Transverse colon (tissue), 4 donors: ENCODE results near the gene PCNX2.

Experiments used
- CTCF ChIP-seq, 5 experiments: fragments of 200-600 bp in 3 of 5; fragments of 450-650 bp in 2 of 5; sonication (generic) in 3 of 5; IDR thresholded peaks; 1 replicate in 2 of 5; 2 replicates in 3 of 5; pipeline ENCODE4 v1.5.1; 2016 to 2017; ENCODE audit warnings: antibody characterized with exemption in 5 of 5, inconsistent platforms in 3 of 5, mild to moderate bottlenecking in 2 of 5, moderate library complexity in 1 of 5
- EP300 ChIP-seq: sonication (generic); formaldehyde crosslinking; IDR thresholded peaks from one replicate; pipeline ENCODE4 v1.6.1; 2017; ENCODE audit warnings: antibody characterized with exemption, low read depth
- POLR2A ChIP-seq: fragments of 450-650 bp; IDR thresholded peaks from one replicate; pipeline ENCODE4 v1.6.1; 2016; ENCODE audit warnings: antibody characterized with exemption, mild to moderate bottlenecking, moderate library complexity
- POLR2AphosphoS5 ChIP-seq, 3 donors: sonication (generic); formaldehyde crosslinking; IDR thresholded peaks; one replicate each; pipeline ENCODE4 v1.6.1; 2016; ENCODE audit warnings: antibody characterized with exemption in 3 of 3

- peak; percentile 67 to 75 (median 73) for TF ChIP-seq CTCF (IDR thresholded peaks at IDR 0.05)
- TF ChIP-seq POLR2A: no peak
- no peak for TF ChIP-seq EP300
- TF ChIP-seq POLR2AphosphoS5 (IDR thresholded peaks at IDR 0.05): no peak
Observed at GRCh38 chr1:232952514-232953499, 342.7 kb downstream of the PCNX2 start.
